Measurements from ENCODE around the gene XYLT1. TPM values are rescaled to one million over a fixed set of nuclear protein-coding genes. Genes with fewer than 3 reads are reported as not detected.

The XYLT1 gene
- total and polyA plus RNA-seq, 10 of the 15 experiments (the other 5 are each of a cell fraction or from before 2014, with no cell fraction given): 0.88 to 14.8 (median 5.8) TPM

DNA sequence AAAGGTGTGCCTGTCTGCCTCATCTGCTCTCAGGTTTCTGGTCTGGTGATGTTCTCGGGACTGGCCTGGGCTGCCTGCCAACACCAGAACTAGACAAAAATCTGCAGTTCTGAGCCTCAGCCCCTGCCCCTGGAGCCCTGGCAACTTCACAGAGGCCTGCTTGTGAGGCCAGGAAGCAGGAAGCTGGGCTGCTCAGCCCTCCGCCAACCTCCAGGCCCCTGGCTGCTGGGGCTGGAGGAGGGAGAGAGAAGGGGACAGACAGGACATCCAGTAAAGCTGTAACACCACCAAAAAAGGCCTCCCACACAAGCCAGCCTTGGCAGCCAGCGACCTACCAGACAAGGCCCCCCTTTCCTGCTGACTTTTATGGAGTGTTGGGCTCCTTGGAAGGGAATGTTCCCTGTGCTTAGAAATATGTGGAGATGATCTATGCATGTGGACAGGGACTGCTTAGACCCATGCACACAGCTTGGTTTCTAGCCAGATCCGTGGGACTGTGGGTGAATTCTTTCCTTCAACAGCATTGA, 157.6 kb downstream of the XYLT1 start:
- RAD21 ChIA-PET (ENCODE audit: unreplicated experiment): interaction anchor here (0.5 to 3.3 kb wide), 7 partner anchors 11 to 93 kb away, joined by 3 to 13 read pairs (median 3); no protein-coding TSS in a partner anchor
- POLR2A ChIA-PET: interaction anchor here (0.7 to 1.4 kb wide), 4 partner anchors 11 to 54 kb away, joined by 3 to 4 read pairs (median 3); no protein-coding TSS in a partner anchor
- no peaks in the 10 kb centered on the region for H3K79me2 ChIP-seq (ENCODE audit: control insufficient read depth, insufficient read depth, low read length)
- H3K36me3 ChIP-seq (ENCODE audit: control insufficient read depth in 2 of 2, insufficient read depth in 2 of 2, low read length in 1 of 2): no peaks in the 10 kb centered on the region; a peak in 2 of 4 replicates
- peaks cover 4% of the 10 kb centered on the region; the same call in 2 of the 3 replicates for H3K9me3 ChIP-seq (replicated peaks; ENCODE audit: control insufficient read depth, insufficient read depth, low read length)
- BruUV-seq (replicated peaks): no TSS peak
- in situ Hi-C loops (cut with MboI): no loop called here
- no peak overlapping the region for H3K4me3 ChIP-seq
- no peak overlapping the region for H3K4me2 ChIP-seq (ENCODE audit: control insufficient read depth, insufficient read depth)
- no peak overlapping the region for H2AFZ ChIP-seq (ENCODE audit: control insufficient read depth, low read depth, low read length)
- peaks cover 10% of the 10 kb centered on the region for H3K4me1 ChIP-seq (ENCODE audit: control insufficient read depth, insufficient read depth, low read length)
- intact Hi-C loops (cut with micrococcal nuclease; ENCODE audit: unreplicated experiment): no loop called here
- ATAC-seq (peak; percentile 18; the same call in 2 of the 3 replicates), DNase-seq (ENCODE audit: low read depth, low spot score) (no peak), FAIRE-seq (no peak)
- H4K20me1 ChIP-seq (ENCODE audit: control insufficient read depth, insufficient read depth): no peaks in the 10 kb centered on the region
- CTCF ChIA-PET: interaction anchor here (1.2 to 2.7 kb wide), 5 partner anchors 12 to 154 kb away, joined by 3 to 10 read pairs (median 4); no protein-coding TSS in a partner anchor
- SMC1A ChIA-PET (ENCODE audit: uncharacterized antibody, unreplicated experiment): interaction anchor here (0.7 to 9.7 kb wide), 13 partner anchors 12 to 245 kb away, joined by 3 to 88 read pairs (median 4); no protein-coding TSS in a partner anchor
- H3K27me3 ChIP-seq (replicated peaks in 1 of 2; ENCODE audit: control insufficient read depth in 2 of 2, insufficient read depth in 2 of 2, low read length in 1 of 2): no peaks in the 10 kb centered on the region
- TF ChIP-seq YY1 (IDR thresholded peaks at IDR 0.05; ENCODE audit: low read depth, low read length): no peak
- TF ChIP-seq, protein P1, sequence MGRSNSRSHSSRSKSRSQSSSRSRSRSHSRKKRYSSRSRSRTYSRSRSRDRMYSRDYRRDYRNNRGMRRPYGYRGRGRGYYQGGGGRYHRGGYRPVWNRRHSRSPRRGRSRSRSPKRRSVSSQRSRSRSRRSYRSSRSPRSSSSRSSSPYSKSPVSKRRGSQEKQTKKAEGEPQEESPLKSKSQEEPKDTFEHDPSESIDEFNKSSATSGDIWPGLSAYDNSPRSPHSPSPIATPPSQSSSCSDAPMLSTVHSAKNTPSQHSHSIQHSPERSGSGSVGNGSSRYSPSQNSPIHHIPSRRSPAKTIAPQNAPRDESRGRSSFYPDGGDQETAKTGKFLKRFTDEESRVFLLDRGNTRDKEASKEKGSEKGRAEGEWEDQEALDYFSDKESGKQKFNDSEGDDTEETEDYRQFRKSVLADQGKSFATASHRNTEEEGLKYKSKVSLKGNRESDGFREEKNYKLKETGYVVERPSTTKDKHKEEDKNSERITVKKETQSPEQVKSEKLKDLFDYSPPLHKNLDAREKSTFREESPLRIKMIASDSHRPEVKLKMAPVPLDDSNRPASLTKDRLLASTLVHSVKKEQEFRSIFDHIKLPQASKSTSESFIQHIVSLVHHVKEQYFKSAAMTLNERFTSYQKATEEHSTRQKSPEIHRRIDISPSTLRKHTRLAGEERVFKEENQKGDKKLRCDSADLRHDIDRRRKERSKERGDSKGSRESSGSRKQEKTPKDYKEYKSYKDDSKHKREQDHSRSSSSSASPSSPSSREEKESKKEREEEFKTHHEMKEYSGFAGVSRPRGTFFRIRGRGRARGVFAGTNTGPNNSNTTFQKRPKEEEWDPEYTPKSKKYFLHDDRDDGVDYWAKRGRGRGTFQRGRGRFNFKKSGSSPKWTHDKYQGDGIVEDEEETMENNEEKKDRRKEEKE (IDR thresholded peaks at IDR 0.05): no peak
- TF ChIP-seq, protein P2, sequence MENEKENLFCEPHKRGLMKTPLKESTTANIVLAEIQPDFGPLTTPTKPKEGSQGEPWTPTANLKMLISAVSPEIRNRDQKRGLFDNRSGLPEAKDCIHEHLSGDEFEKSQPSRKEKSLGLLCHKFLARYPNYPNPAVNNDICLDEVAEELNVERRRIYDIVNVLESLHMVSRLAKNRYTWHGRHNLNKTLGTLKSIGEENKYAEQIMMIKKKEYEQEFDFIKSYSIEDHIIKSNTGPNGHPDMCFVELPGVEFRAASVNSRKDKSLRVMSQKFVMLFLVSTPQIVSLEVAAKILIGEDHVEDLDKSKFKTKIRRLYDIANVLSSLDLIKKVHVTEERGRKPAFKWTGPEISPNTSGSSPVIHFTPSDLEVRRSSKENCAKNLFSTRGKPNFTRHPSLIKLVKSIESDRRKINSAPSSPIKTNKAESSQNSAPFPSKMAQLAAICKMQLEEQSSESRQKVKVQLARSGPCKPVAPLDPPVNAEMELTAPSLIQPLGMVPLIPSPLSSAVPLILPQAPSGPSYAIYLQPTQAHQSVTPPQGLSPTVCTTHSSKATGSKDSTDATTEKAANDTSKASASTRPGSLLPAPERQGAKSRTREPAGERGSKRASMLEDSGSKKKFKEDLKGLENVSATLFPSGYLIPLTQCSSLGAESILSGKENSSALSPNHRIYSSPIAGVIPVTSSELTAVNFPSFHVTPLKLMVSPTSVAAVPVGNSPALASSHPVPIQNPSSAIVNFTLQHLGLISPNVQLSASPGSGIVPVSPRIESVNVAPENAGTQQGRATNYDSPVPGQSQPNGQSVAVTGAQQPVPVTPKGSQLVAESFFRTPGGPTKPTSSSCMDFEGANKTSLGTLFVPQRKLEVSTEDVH (IDR thresholded peaks at IDR 0.05; ENCODE audit: low read depth, partially characterized antibody): no peak
- WGBS (ENCODE audit: insufficient coverage, insufficient replicate concordance, low lambda C conversion rate, missing lambda C conversion rate): 32% methylated on average over 4 of the region's 4 CpGs
- no peak overlapping the region for H3K27ac ChIP-seq (ENCODE audit: control insufficient read depth, insufficient read depth)
- no peak overlapping the region for H3K9ac ChIP-seq (ENCODE audit: control insufficient read depth, insufficient read depth, low read length)

Data from GM12878 (cell line).